ENCODE results near the gene SYNPO2.

- TF ChIP-seq CTCF (conservative IDR thresholded peaks at IDR 0.05 in 1 of 2, IDR thresholded peaks at IDR 0.05 in 1 of 2; ENCODE audit: low read depth in 1 of 2, low read length in 2 of 2) (no peak), EZH2 (IDR thresholded peaks at IDR 0.05; ENCODE audit: low read length, missing control alignments) (no peak)
Measured at GRCh38 chr4:118988635-118988972, 100.0 kb downstream of the SYNPO2 start.

Data from fibroblast of lung (primary cell).